Measurements from ENCODE around the gene INTS1.

GRCh38 chr7:1450431-1450830, 53.8 kb downstream of the INTS1 start:
- TF ChIP-seq GABPB1 (CRISPR knock-in tag; IDR thresholded peaks at IDR 0.05) = no peak
- TF ChIP-seq ZSCAN18 (CRISPR knock-in tag; IDR thresholded peaks at IDR 0.05) = no peak
